GM18507 (cell line): ENCODE data around the gene OTUD6A.
"Not testable (repeated sequence)": the region's sequence is repeated elsewhere in the genome, so short reads cannot be mapped to it uniquely, and the experiment has no call there.

Experiments used
- DNase-seq: peaks from one replicate; pipeline ENCODE4 v3.0.0; 2011; ENCODE audit warnings: low read depth; ENCODE audit not compliant: insufficient read length; ENCODE audit errors: extremely low spot score
- FAIRE-seq: peaks from 2 replicates; lab custom pipeline; 2011; peaks lifted over from hg19 to GRCh38; lab: Jason Lieb, UNC

OTUD6A gene

DNA sequence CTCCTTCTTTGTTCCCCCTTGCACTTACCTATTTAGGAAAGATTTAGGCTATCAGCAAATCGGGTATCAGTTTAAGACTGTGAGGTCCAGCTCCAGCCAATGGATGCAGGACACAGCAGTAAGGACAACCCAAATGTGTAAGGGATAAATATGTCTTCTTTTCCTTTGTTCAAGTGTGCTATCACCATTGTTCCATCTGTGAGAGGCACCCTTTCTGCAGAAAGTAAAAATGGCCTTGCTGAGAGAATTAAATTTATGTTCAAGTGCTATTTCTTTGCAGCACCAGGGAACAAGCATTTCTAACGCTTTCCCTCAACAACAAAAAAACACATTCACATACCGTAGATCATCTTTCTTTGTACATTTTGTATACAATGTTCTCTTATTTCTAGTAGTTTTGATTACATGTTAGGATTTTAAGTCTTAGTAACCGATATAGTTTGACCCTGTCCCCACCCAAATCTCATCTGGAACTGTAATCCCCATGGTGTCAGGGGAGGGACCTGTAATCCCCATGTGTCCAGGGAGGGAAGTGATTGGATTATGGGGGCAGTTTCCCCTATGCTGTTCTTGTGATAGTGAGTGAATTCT lies 49.3 kb downstream of the OTUD6A start:
- FAIRE-seq, DNase-seq: not testable (repeated sequence)
